Stomach (tissue), 9 donors: ENCODE measurements around the gene CIB4. TPM values are rescaled to one million over a fixed set of nuclear protein-coding genes. Genes with fewer than 3 reads are reported as not detected.

Experiments used
- DNase-seq, 2 donors: peaks; one replicate each; pipeline versions ENCODE4 v3.0.0 to v3.0.0-alpha.2; 2013 to 2019
- H3K27ac ChIP-seq, 5 donors: fragments of 200-600 bp in 4 of 5; sonication (generic) in 4 of 5; one replicate each; pipeline ENCODE4 v1.5.1; 2013 to 2019; ENCODE audit warnings: mild to moderate bottlenecking in 1 of 5, moderate library complexity in 1 of 5
- H3K27me3 ChIP-seq, 3 donors: fragments of 200-600 bp; sonication (generic); one replicate each; pipeline ENCODE4 v1.5.1; 2017 to 2019; ENCODE audit warnings: mixed run types in 1 of 3
- H3K36me3 ChIP-seq, 4 donors: fragments of 200-600 bp; sonication (generic); 1 replicate in 3 of 4; 2 replicates in 1 of 4; pipeline ENCODE4 v1.5.1; 2016 to 2019
- H3K4me1 ChIP-seq, 4 donors: fragments of 200-600 bp; sonication (generic); one replicate each; pipeline ENCODE4 v1.5.1; 2016 to 2019
- H3K4me3 ChIP-seq, 4 donors: fragments of 200-600 bp; sonication (generic) in 3 of 4; one replicate each; pipeline ENCODE4 v1.5.1; 2016 to 2019; ENCODE audit warnings: mild to moderate bottlenecking in 1 of 4
- H3K9me3 ChIP-seq, 4 donors: fragments of 200-600 bp; sonication (generic); one replicate each; pipeline ENCODE4 v1.5.1; 2016 to 2019
- EP300 ChIP-seq: sonication (generic); formaldehyde crosslinking; IDR thresholded peaks from one replicate; pipeline ENCODE4 v1.6.1; 2017; ENCODE audit warnings: antibody characterized with exemption
- POLR2A ChIP-seq, 4 donors: fragments of 450-650 bp; IDR thresholded peaks; one replicate each; pipeline ENCODE4 v1.6.1; 2016; ENCODE audit warnings: antibody characterized with exemption in 4 of 4, control low read depth in 2 of 4, mild to moderate bottlenecking in 1 of 4, moderate library complexity in 1 of 4
- POLR2AphosphoS5 ChIP-seq, 3 donors: sonication (generic); formaldehyde crosslinking; IDR thresholded peaks; one replicate each; pipeline ENCODE4 v1.6.1; 2016; ENCODE audit warnings: antibody characterized with exemption in 3 of 3
- WGBS, 5 donors: extraction: QIAGEN DNeasy Blood & Tissue Kit in 3 of 5; methylation state at CpG; one replicate each; pipeline versions ENCODE4 v1.1.5 to v1.1.7; 2013 to 2018; 5-methylcytosine and 5-hydroxymethylcytosine counted together
- intact Hi-C: fragments of 100-400 bp; cut with DNase I; formaldehyde crosslinking; loops from one replicate; pipeline ENCODE4 v1.15.1; 2023; ENCODE audit warnings: low total_unique reads
- polyA plus RNA-seq, 3 donors: library from polyadenylated mRNA; stranded (reverse); fragments of 200-250 nt; gene quantifications; one replicate each; pipeline ENCODE4 v1.2.3, GENCODE V29; 2013
- total RNA-seq, 5 donors: library from RNA; depleted of rRNA; stranded (reverse); fragments of >200 nt; gene quantifications; one replicate each; pipeline versions ENCODE4 v1.1.0 to v1.2.3, GENCODE V29; 2014 to 2016
- TF ChIP-seq, protein P1 (sequence below), 7 experiments: fragments of 450-650 bp in 4 of 7; fragments of 200-600 bp in 3 of 7; sonication (generic) in 3 of 7; IDR thresholded peaks; one replicate each; pipeline ENCODE4 v1.5.1; 2016 to 2019; ENCODE audit warnings: antibody characterized with exemption in 7 of 7, control low read depth in 2 of 7, mild to moderate bottlenecking in 1 of 7
- donor health status: healthy with polysubstance abuse.
- donor health status: Bipolar disorder and iron deficiency.
- donor health status: healthy.

CIB4 gene
- total and polyA plus RNA-seq, 8 donors = 1.8 TPM; not detected in 6

- DNase-seq = no peak
- intact Hi-C loops = no loop called here
- TF ChIP-seq POLR2AphosphoS5 (IDR thresholded peaks at IDR 0.05) (no peak), POLR2A (IDR thresholded peaks at IDR 0.05) (no peak), EP300 (no peak)
- TF ChIP-seq, protein P1, sequence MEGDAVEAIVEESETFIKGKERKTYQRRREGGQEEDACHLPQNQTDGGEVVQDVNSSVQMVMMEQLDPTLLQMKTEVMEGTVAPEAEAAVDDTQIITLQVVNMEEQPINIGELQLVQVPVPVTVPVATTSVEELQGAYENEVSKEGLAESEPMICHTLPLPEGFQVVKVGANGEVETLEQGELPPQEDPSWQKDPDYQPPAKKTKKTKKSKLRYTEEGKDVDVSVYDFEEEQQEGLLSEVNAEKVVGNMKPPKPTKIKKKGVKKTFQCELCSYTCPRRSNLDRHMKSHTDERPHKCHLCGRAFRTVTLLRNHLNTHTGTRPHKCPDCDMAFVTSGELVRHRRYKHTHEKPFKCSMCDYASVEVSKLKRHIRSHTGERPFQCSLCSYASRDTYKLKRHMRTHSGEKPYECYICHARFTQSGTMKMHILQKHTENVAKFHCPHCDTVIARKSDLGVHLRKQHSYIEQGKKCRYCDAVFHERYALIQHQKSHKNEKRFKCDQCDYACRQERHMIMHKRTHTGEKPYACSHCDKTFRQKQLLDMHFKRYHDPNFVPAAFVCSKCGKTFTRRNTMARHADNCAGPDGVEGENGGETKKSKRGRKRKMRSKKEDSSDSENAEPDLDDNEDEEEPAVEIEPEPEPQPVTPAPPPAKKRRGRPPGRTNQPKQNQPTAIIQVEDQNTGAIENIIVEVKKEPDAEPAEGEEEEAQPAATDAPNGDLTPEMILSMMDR (IDR thresholded peaks at IDR 0.05) = no peak
- Histone ChIP-seq H3K9me3 (no peaks in the 10 kb centered on the region), H3K27me3 (peaks cover 0 to 45% (median 0%) of the 10 kb centered on the region in 3 donors), H3K36me3 (no peaks in the 10 kb centered on the region), H3K4me1 (peaks cover 0 to 25% (median 14%) of the 10 kb centered on the region in 4 donors), H3K4me3 (no peak overlapping the region), H3K27ac (no peak overlapping the region)
- 71 to 83% (median 82%) methylated on average over 7 of the region's 7 CpGs for WGBS, 5 donors
Observed at GRCh38 chr2:26633993-26634595, 7.1 kb downstream of the CIB4 start.

DNA sequence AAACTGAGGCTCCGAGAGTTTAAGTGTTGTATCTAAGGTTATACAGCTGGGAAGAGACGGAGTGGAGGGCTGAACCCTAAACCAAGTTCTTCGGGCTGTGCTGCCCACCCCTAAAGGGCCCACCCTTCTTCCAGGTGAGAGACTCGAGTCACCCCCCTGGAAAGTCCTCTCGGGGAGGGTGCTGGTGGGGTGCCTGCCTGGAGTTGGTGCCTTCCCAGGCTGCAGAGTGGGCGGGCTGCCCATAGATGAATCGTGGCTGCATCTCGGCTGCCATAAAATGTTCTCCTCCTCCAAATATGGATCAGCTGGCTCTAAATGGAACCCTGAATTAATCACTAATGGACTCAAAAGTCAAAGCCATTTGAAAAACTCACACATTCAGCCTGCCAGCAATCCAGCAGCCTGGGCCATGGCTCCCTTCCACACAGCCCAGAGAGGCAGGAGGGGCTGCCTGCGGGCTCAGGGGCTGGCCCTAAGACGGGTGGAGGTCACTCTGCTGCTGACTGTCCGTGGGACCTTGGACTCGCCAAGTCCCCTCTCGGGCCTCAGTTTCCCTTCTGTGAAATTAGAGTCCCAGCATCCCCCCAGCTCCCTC, 7.7 kb downstream of the CIB4 start:
- intact Hi-C loops = no loop called here
- H3K9me3 ChIP-seq = no peaks in the 10 kb centered on the region
- no peak overlapping the region for H3K4me3 ChIP-seq
- peaks cover 0 to 25% (median 14%) of the 10 kb centered on the region in 4 donors for H3K4me1 ChIP-seq
- whole genome bisulfite sequencing, 5 donors = 56 to 84% (median 76%) methylated on average over 8 to 13 of the region's 13 CpGs
- no peaks in the 10 kb centered on the region for H3K36me3 ChIP-seq
- H3K27ac ChIP-seq = no peak overlapping the region
- H3K27me3 ChIP-seq = peaks cover 0 to 45% (median 0%) of the 10 kb centered on the region in 3 donors
- DNase-seq = peak in 1 of 2 donors; percentile 64
- TF ChIP-seq EP300 (no peak), POLR2A (IDR thresholded peaks at IDR 0.05) (no peak), POLR2AphosphoS5 (IDR thresholded peaks at IDR 0.05) (no peak)
- TF ChIP-seq, protein P1 (IDR thresholded peaks at IDR 0.05) = no peak

DNA sequence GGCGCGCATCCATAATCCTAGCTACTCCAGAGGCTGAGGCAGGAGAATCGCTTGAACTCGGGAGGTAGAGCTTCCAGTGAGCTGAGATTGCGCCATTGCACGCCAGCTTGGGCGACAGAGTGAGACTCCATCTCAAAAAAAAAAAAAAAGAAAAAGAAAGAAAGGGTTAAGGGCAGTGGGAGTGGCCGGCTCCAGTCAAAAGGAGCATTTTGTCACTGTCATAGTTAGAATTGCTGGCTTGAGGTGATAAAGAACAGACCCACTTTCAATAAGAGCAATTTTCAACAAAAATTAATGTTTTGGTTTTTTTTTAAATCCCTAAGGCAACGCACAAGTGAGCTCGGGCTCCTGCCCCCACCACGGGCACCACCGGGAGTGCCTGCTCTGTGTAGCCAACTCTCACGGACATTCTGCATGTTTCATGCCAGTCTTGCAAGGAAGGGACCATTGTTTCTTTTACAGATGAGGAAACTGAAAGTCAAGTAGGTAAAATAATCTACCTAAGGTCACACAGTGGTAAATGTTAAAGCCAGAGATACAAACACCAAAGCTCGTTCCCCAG, 8.5 kb downstream of the CIB4 start:
- 73 to 87% (median 81%) methylated on average over 14 of the region's 14 CpGs for WGBS, 5 donors
- H3K27me3 ChIP-seq = peaks cover 0 to 38% (median 0%) of the 10 kb centered on the region in 3 donors
- DNase-seq = no peak
- H3K4me1 ChIP-seq = peaks cover 0 to 25% (median 14%) of the 10 kb centered on the region in 4 donors
- intact Hi-C loops = no loop called here
- no peak overlapping the region for H3K4me3 ChIP-seq
- TF ChIP-seq POLR2AphosphoS5 (IDR thresholded peaks at IDR 0.05) = no peak
- TF ChIP-seq EP300 = no peak
- no peak for TF ChIP-seq POLR2A (IDR thresholded peaks at IDR 0.05)
- TF ChIP-seq, protein P1 (IDR thresholded peaks at IDR 0.05) = no peak
- H3K9me3 ChIP-seq = no peaks in the 10 kb centered on the region
- no peak overlapping the region for H3K27ac ChIP-seq
- no peaks in the 10 kb centered on the region for H3K36me3 ChIP-seq

DNA sequence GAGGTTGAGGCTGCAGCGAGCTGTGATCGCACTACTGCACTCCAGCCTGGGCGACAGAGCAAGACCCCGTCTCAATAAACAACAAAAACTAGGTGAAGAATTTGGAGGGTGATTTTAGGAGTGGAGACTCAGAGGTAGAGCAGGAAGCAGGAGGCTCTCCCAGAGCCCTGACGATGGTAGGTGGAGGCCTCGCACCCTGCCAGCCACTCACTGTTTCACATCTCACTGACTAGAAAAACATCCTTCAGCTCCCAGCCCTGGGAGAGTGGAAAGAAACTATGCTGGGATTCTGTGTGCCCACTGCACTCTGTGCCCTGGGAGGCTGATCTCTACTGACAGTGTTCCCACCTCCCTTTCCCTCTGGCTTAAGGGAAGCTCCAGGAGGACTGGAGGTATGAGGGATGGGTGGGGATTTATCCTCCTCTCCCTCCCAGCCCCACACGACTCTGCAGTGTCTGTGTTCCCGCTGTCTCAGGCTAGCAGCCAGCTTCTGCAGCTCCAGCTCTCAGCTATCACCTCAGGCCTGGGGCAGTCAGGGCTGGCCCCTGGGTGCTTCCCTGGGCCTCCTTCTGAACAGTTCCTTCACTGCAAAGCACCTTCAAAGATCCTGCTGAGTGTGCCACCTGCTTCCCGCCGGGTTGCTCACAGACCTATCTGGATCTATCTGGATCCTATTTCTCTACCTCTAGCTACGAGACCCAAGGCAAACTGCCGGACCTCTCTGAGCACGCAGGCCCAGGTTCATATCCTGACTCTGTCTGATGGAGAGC, 9.6 kb downstream of the CIB4 start:
- intact Hi-C loops = no loop called here
- Histone ChIP-seq H3K36me3 (no peaks in the 10 kb centered on the region), H3K27me3 (peaks cover 0 to 36% (median 0%) of the 10 kb centered on the region in 3 donors), H3K9me3 (no peaks in the 10 kb centered on the region), H3K4me1 (peaks cover 0 to 25% (median 14%) of the 10 kb centered on the region in 4 donors), H3K4me3 (no peak overlapping the region), H3K27ac (no peak overlapping the region)
- no peak for DNase-seq
- TF ChIP-seq EP300 (no peak), POLR2AphosphoS5 (IDR thresholded peaks at IDR 0.05) (no peak), POLR2A (IDR thresholded peaks at IDR 0.05) (no peak)
- TF ChIP-seq, protein P1 (IDR thresholded peaks at IDR 0.05) = no peak
- 76 to 92% (median 90%) methylated on average over 9 to 13 of the region's 13 CpGs for WGBS, 5 donors
